GM19397 (cell line): ENCODE measurements around the gene MAGI2.
"Not testable (repeated sequence)": the region's sequence is repeated elsewhere in the genome, so short reads cannot be mapped to it uniquely, and the experiment has no call there.

ENCODE experiments used
- ATAC-seq: cut with Tn5 transposase; IDR thresholded peaks from one replicate; pipeline ENCODE4 v1.9.1; 2021; ENCODE audit warnings: mild to moderate bottlenecking, moderate library complexity; ENCODE audit not compliant: unreplicated experiment

Gene MAGI2

DNA sequence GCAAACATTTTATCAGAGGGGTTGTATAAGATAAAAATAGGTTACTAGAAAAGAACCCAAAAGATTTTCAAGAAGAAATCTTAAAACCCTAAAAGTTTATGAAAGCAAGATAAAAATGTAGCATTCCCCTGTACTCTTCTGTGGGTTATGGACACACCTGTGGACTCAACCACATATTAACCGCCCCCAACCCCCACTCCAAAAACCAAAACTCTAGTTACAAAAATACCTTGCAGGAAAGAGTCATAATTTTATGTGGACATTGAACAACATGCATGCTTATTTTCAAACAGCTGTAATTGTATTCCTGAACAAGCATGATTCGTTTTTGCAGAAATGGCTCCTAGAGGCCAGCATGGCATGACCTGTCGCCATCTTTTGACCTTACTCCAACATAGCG is 1188.0 kb downstream of the MAGI2 start:
- ATAC-seq, result no peak

DNA sequence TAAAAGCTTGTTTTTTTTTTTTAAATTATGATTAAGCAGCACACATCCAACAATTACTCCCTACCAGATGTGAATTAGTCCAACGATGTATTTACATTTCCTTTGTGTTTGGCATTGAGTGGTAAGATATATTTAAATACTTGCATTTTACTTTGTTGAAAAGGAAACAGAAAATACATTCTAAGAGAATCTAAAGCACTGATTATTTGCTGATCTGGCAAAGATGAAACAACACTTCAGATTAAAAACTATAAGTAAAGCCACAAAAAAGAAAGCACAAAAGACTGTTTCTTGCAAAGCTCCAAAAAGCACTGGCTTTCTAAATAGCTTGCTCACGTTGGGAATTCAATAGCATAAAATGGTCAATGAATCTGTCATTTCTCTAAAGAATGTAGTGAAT is 1188.4 kb downstream of the MAGI2 start:
- no peak for ATAC-seq

DNA sequence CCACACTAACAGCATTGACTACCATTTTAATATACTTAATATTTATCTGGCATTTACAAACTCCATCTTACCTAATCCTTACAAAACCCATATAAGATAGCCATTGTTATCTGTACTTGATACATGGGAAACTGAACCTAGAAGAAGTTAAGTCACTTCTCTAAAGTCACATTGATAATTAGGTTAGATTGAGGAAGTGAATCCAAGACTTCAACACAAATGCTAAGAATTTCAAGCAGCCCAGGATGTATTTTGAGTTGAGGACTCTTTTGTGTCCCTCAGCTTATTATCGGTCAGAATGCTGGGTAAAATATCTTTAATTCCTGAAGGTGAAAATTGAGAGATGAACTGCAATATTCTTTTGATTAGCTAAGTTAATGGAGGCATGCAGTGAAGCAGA is 1189.4 kb downstream of the MAGI2 start:
- ATAC-seq, result no peak

DNA sequence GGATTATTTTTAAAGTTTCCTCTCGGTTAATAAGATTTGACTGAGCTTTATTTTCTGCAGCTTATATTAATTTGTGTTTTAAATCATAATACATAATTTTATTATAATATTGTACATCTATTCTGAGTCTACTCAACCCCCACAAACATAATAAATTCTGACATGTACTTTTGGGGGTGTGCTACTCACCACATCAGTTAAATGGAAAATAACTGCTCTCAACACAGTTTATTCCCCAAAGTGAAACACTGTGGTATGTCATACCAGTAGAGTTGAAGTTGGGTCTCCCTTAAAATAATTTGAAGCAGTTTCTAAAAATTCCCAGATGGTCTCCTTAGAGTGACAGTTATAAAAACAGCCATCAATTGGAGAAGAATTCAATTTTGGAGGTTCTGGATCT is 1191.7 kb downstream of the MAGI2 start:
- no peak for ATAC-seq

DNA sequence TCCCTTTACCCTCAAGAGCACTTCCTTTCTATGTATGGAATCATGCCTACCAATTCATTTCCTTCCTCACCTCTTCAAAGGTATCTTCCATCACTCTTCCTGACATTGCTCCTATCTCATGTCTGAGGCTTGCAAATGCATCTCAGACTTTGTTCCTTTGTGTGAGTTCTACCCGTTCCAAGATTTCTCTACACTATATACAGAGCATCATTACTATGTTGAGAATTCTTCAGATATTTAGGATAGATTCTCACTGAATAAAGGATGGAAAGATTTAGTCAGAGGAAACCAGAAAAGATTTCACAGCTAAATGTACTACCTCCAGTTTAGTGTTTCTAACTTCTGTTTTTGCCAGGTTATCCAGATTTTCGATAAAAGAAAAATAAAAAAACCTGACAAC is 1192.2 kb downstream of the MAGI2 start:
- no peak for ATAC-seq

DNA sequence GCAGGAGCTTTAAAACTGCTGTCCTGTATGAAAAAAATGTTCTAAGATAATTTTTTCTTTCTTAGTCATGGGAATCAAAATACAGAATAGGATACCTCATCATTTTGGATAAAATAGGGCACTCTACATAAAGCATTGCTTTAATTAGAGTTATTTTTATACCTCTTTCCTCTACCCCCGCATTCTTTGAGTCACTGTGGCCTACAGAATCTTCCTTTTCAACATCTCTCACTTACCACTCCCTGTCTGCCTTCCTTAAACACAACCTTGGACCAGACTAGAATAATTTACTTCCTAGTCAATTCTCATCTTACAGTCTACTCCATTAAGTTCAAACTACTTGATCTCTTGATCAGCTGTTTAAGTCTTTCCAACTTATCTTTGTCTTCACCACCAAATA is 1192.6 kb downstream of the MAGI2 start:
- no peak for ATAC-seq

DNA sequence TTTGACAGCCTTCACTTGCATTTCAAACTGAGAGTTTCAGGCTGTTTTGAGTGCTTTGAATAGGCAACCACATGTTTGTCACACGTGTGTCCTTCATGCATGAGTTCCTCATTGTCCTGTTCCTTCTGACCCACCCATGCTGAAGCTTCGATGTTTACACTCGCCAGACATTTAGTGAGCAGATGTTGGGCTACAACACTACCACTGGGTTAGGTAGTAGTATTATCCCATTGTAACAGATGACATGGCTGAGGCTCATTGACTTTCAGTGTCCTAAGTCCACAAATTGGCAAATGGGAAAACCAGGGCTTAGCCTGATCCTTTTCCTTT is 1198.8 kb downstream of the MAGI2 start:
- no peak for ATAC-seq

DNA sequence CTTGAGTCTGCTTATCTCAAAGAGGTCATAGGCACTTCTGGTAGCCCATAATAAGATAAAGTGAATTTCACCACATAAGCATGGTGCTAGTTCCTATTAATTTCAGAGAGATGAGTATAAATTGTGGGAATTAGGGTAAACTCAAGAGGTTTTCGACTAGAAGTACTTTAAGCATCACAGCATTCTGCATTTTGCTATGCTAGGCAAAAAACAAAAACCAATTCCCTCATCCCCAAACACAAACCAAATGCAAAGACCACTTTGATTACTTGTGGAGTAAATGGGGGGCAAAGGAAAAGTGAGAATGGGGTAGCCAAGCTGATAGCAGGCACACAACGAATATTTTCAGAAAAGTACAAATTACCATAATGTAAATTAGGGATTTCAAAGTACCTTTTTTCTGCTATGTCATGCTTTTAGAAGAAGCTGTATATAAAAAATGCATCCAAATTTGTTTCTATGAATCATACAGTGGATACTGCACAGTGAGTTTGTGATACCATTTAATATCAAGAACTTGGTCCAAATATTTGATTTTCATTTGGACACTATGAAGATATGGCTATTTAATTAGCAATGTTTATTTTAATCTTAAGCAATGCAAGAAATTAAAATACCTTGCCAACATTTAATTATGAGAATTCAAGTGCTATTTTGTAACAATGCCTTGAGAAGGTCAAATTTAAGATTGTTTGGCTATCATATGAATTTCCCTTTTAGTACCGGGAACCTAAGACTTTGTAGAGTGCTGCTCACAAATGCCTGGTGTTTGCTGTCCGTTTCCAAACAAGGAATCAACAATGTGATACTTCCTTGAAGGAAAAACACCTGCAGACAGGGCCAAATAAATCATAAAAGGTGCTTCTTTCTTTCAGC is 1199.4 kb downstream of the MAGI2 start:
- no peak for ATAC-seq

DNA sequence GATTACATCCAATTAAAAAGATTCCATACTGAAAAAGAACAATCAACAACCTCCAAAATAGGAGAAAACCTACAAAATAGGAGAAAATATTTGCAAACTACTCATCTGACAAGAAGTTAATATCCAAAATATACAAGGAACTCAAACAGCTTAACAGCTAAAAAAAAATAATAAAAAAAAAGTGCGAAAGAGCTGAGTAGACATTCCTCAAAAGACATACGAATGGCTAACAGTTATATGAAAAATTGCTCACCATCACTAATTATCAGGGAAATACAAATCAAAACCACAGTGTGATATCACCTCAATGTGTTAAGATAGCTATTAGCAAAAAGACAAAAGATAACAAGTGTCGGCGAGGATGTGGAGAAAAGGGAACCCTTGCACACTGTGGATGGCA is 1204.6 kb downstream of the MAGI2 start:
- no peak for ATAC-seq

DNA sequence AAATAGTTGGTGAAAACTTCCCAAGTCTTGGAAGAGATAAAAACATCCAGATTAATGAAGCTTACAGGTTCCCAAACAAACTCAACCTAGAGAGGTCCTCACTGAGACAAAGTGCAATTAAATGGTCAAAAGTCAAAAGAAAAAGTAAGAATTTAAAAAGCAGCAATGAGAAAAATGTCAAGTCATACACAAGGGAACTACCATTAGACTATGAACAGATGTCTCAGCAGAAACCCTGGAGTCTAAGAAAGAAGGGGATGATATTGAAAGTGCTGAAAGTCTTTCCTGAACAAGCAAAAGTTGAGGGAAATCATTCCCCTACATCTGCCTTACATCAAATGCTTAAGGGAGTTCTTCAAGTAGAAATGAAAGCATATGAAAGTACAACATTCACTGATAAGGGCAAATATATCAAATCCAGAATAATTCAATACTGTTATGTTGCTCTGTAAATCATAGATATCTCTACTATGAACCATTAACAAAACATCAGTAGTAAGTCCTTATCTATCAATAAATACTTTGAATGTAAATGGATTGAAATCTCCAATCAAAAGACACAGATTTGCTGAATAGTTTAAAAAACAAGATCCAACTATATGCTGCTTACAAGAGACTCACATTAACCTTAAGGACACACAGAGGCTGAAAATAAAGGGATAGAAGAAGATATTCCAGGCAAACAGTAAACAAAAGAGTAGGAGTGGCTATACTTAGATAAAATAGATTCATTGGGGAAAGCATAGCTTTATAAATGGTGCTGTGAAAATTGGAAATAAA is 1205.4 kb downstream of the MAGI2 start:
- ATAC-seq, result no peak

DNA sequence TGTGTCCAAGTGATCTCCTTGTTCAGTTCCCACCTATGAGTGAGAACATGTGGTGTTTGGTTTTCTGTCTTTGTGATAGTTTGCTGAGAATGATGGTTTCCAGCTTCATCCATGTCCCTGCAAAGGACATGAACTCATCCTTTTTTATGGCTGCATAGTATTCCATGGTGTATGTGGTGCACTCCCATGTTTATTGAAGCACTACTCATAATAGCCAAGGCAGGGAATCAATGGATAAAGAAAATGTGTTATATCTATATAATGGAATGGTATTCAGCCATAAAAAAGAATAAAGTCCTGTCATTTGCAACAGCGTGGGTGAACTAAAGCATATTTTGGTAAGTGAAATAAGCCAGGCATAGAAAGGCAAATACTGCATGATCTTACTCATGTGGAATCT is 1213.3 kb downstream of the MAGI2 start:
- not testable (repeated sequence) for ATAC-seq

DNA sequence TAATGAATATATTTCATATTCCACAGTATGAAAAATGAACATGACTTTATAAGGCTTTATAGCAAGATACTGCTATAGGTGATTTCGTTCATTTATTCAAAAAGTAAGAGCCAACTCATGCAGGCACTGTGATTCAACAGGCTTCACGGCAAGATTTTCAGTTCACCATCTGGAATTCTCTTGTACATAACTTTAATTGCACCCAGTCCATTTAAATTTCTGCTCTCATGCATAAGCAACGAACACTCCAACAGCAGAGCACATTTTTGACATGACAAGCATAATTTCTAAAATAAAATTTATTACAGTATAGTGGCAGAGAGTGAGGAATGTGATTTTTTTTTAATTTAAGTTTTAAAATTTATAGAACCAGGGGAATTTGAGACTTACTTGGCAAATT is 1218.8 kb downstream of the MAGI2 start:
- ATAC-seq, result no peak

DNA sequence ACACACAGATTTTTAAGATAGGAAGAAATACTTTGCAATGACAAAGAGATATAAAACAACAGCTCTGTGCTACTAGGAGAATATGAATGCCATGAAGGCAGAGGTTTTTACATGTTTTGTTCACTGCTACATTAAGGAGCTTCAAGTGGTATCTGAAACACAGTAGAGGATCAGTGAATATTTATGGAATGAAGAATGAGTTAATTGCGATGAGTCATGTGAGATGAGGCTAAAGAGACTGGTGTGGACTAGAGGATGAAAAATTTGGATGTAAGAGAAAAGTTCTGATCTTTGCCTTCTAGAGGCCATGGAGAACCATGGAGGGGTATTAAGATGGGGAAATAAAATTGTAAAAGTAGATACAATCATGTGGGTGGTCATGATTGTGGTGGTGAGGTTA is 1220.7 kb downstream of the MAGI2 start:
- no peak for ATAC-seq

DNA sequence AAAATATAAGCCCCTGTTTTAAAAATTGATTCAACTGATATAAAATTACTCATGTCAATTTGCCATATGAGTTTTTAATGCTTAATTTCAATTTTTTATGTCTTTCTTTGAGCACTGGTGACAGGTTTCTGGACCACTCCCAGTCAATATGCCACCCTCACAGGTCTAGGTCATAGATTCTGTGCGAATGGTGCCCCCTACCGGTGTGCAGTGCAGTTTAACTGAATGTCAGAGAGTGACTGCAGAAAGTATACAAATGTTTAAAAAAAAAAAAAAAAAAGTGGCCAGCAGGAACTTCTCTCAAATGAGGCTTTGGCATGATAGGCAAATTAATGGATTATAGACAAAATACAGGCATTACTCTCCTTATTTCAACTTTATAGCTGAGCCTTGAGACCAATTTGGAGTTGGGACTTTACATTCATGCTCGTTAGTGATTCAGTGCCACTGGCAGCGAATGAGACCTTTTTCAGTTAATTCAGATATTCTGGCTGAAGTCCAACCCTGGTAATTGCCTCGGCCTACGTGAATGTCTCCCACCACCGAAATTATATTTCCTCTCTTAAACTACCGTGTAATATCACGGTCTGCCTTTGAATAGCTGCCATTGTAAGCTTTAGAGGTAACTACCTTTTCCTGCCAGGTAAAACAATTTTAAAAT is 1227.3 kb downstream of the MAGI2 start:
- no peak for ATAC-seq

DNA sequence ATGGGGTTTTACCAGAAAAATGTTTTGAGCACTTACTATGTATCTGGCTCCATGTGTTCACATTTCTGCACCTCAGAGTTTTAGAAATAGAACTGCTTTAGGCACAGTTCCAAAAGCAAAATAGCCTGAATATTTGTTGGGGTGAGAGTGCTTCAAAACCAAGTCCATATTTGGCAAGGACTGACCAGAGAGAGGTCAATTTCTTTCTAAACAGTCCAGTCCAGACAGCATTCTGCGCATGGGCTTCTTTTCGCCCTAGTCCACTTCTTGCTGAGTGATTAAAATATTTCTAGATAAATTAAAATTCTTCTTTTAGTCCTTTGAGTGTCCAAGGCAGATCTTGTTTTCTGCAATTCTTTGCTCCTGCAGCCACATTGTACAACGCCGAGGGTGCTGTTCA is 1227.9 kb downstream of the MAGI2 start:
- no peak for ATAC-seq

DNA sequence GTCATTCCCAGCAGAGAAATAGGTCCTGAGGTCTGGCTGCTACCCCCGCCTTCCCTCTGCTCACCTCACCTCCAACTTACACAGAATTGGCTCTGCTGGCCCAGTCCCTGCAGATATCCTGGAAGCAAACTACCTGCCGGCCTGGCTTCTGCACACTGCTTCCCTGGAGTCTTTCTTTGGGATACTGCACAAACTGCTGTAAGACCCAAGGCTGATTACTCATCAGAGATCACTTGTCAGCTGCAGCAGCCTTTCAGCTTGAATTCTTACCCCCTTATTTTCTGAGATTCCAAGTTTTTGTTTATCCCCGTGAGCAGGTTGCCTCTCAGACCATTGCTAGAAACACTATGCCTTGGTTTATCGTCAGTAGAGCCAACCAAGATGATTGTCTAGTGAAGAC is 1228.5 kb downstream of the MAGI2 start:
- ATAC-seq, result no peak

DNA sequence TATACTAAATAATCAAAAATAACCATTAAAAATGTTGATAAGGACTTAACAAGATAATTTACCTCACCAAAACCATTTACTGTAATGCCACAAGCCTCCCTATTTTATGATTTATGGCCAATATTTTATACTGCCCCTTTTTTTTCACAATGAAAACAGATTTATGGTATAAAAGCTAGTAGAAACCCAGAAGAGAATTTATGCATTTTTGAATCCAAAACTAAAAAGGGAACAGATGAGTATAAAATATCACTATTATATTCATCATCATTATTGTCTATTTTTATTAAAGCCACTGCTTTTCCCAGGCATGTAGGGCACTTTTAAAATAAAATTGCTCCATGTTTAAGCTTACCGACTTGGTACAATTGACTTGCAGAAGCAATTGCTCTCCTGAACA is 1229.9 kb downstream of the MAGI2 start:
- ATAC-seq, result no peak

DNA sequence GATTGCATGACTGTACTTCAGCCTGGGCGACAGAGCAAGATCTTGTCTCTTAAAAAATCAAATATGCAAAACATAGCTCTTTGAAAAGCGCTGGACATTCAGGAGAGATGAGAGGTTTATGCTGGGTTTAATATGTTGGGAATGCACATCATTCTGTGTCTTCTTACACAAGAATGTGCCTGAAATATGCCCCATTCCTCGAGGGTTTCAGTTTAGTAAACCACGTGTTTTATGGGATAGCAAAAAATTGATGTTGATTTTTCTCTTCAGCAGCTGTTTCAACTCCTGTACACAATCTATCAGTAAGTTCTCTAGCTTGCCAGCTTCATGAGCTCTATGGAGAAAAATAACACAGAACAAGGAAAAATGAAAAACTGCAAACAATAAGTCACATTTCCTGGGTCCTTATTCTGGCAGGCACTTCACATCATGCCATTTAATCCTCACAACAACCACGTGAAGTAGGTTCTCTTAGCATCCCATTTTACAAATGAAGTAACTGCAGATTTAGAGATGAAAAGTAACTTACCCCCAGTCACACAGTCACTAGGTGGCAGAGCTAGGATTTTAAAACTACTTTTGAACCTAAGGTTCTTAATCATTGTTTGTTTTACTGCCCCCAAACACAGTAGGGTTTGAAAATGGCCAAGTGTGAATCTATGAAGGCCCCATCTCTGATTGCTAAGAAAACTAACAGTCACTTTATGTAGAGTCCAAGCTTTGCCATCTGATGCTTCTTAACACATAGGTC is 1231.3 kb downstream of the MAGI2 start:
- no peak for ATAC-seq

DNA sequence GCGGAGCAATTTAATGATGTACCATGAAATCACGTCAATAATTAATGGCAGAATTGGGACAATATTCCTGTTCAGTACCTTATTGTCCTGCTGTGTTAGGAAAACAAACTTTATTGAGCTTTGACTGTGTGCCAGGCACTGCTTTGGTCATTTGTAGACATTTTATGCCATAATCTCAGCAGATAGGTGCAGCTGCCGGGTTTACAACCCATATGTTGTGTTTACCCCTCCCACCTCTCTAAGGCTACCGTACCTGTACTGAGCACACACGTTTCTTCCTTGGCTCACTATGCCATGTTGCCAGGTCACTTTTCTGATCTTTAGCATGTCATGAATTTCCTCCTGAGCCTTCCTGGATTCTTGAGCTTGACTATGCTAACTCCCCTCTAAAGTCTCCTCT is 1232.7 kb downstream of the MAGI2 start:
- ATAC-seq, result no peak

DNA sequence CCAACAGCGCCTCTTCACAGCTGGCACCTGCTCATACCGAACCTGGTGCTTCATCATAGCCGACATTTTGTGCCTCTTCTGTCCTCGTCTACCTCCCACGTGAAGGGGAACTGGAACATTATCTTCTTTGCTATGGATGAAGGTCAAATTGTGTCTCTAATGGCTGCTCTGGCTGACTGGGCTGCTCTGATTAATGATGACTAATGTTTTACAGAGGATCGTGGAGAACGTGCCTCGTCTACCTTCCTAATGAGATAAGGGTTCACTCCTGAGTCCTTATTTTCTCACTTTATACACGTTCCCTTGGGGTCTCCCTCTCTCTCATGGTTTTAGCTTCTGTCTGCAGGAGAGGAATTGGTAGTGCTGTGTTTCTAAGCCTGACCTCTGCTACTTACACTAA is 1234.6 kb downstream of the MAGI2 start:
- no peak for ATAC-seq

DNA sequence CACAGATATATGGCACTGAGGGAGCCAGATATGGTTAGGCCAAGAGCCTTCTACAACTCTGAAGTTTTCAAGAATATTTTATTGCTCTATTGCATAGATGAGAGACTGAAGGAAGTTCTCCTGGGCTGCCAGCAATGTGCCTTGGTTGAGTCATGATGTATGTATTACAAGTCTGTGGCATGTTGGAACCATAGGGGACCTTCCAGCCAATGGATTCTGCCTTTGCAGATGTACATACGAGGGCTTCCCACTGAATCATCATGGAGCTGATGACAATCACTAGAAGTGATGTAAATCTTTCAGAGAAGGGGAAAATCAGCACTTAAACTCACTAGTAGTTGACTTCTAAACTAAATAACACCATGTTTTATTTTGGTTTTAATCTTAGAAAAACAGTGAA is 1235.4 kb downstream of the MAGI2 start:
- ATAC-seq, result no peak
